HepG2 (cell line): ENCODE results near the gene CLDN22. TPM values are rescaled to one million over a fixed set of nuclear protein-coding genes. Genes with fewer than 3 reads are reported as not detected.

Source experiments
- ATAC-seq: fragments of 200-7000 bp; cut with Tn5 transposase; 3 replicates; pipeline ENCODE4 v1.9.1; 2020; ENCODE audit warnings: mild to moderate bottlenecking, moderate library complexity
- BruUV-seq: library from RNA; stranded (reverse); fragments of 400-500 nt; replicated peaks from 2 replicates; lab custom pipeline; 2021; lab: Mats Ljungman, UMichigan
- CTCF ChIA-PET: fragments of 300-600 bp; formaldehyde crosslinking; extraction: SDS; loops from one replicate; lab custom pipeline; 2021; ENCODE audit warnings: low total read pairs, inconsistent platforms, low intra/inter-chr PET ratio; lab: Yijun Ruan, JAX
- POLR2A ChIA-PET: fragments of 350-600 bp; sonication (Branson Sonifier 250); formaldehyde crosslinking; loops from one replicate; lab custom pipeline; 2020; ENCODE audit warnings: antibody characterized with exemption, inconsistent platforms; lab: Yijun Ruan, JAX
- DNase-seq: peaks from one replicate; pipeline ENCODE4 v3.0.0-alpha.2; 2015; ENCODE audit warnings: low spot score
- FAIRE-seq: peaks from 3 replicates; lab custom pipeline; 2011; peaks lifted over from hg19 to GRCh38; lab: Jason Lieb, UNC
- H2AFZ ChIP-seq: one replicate; pipeline ENCODE4 v1.6.1; 2011; ENCODE audit warnings: low read length, inconsistent platforms
- H3K27ac ChIP-seq: fragments of 300-600 bp; 3 replicates; pipeline ENCODE4 v1.8.0; 2011; ENCODE audit warnings: mixed run types, mild to moderate bottlenecking, mixed read lengths, low read length, inconsistent platforms; ENCODE audit not compliant: insufficient read depth; ENCODE audit errors: extremely low read length
- H3K27me3 ChIP-seq, 2 experiments: fragments of 200-600 bp in 1 of 2; 2 replicates in 1 of 2; 3 replicates in 1 of 2; pipeline versions ENCODE4 v1.6.0 to v1.8.0; 2011; ENCODE audit warnings: low read length in 2 of 2, mild to moderate bottlenecking in 2 of 2, moderate library complexity in 2 of 2, inconsistent platforms in 1 of 2; ENCODE audit not compliant: insufficient read depth in 2 of 2, control insufficient read depth in 1 of 2
- H3K36me3 ChIP-seq, 2 experiments: fragments of 200-600 bp in 1 of 2; replicated peaks in 1 of 2; 2 replicates in 1 of 2; 3 replicates in 1 of 2; pipeline versions ENCODE4 v1.5.1 to v1.8.0; 2011; ENCODE audit warnings: low read length in 2 of 2, inconsistent platforms in 1 of 2; ENCODE audit not compliant: insufficient read depth in 2 of 2, control insufficient read depth in 1 of 2
- H3K4me1 ChIP-seq: 2 replicates; pipeline ENCODE4 v1.5.1; 2012; ENCODE audit warnings: low read length, inconsistent platforms; ENCODE audit not compliant: insufficient read depth
- H3K4me2 ChIP-seq: 2 replicates; pipeline ENCODE4 v1.6.0; 2011; ENCODE audit warnings: low read depth, low read length, inconsistent platforms
- H3K4me3 ChIP-seq, 3 experiments: fragments of 200-600 bp in 1 of 3; sonication (generic), shearing (Covaris generic) in 1 of 3; replicated peaks in 1 of 3; 2 replicates each; pipeline ENCODE4 v1.5.1; 2011 to 2016; ENCODE audit warnings: low read length in 3 of 3, inconsistent platforms in 2 of 3, low read depth in 2 of 3, mild to moderate bottlenecking in 2 of 3, control low read depth in 1 of 3, mixed read lengths in 1 of 3; ENCODE audit not compliant: insufficient read depth in 1 of 3
- H3K79me2 ChIP-seq: one replicate; pipeline ENCODE4 v1.6.1; 2011; ENCODE audit warnings: low read length, inconsistent platforms; ENCODE audit not compliant: insufficient read depth
- H3K9ac ChIP-seq: 2 replicates; pipeline ENCODE4 v1.6.0; 2011; ENCODE audit warnings: mild to moderate bottlenecking, low read depth, low read length, inconsistent platforms; ENCODE audit not compliant: insufficient read depth
- H3K9me3 ChIP-seq: 2 replicates; pipeline ENCODE4 v1.5.1; 2012; ENCODE audit warnings: mild to moderate bottlenecking, low read length
- H4K20me1 ChIP-seq: 2 replicates; pipeline ENCODE4 v1.6.0; 2011; ENCODE audit warnings: inconsistent platforms, mild to moderate bottlenecking, low read length, moderate library complexity; ENCODE audit not compliant: insufficient read depth
- CCDC6 ChIP-seq: sonication (generic); formaldehyde crosslinking; IDR thresholded peaks from 2 replicates; pipeline ENCODE4 v1.8.1; 2022; ENCODE audit warnings: mild to moderate bottlenecking, missing genetic modification reagents, moderate library complexity
- GATA4 ChIP-seq: sonication (generic); IDR thresholded peaks from 2 replicates; pipeline ENCODE4 v1.6.1; 2016; ENCODE audit warnings: antibody characterized with exemption, low read depth, borderline replicate concordance
- HMG20A ChIP-seq: IDR thresholded peaks from 2 replicates; pipeline ENCODE4 v1.6.1; 2016; ENCODE audit warnings: borderline replicate concordance
- NCOA2 ChIP-seq: sonication (generic); formaldehyde crosslinking; IDR thresholded peaks from 2 replicates; pipeline ENCODE4 v1.8.0; 2022; ENCODE audit warnings: inconsistent platforms
- PCBP1 ChIP-seq: fragments of 200-400 bp; formaldehyde crosslinking; IDR thresholded peaks from 2 replicates; pipeline ENCODE4 v1.6.1; 2017; ENCODE audit warnings: mild to moderate bottlenecking, low read depth, low read length, borderline replicate concordance
- POLR2A ChIP-seq, 2 experiments: IDR thresholded peaks; 2 replicates each; pipeline ENCODE4 v1.6.1; 2011; ENCODE audit warnings: low read depth in 2 of 2, low read length in 2 of 2, mild to moderate bottlenecking in 1 of 2, moderate library complexity in 1 of 2; ENCODE audit not compliant: insufficient read depth in 1 of 2
- RBM39 ChIP-seq: fragments of 200-400 bp; formaldehyde crosslinking; IDR thresholded peaks from one replicate; pipeline ENCODE4 v1.6.1; 2018; ENCODE audit warnings: antibody characterized with exemption, mild to moderate bottlenecking, low read depth, low read length; ENCODE audit not compliant: poor library complexity, severe bottlenecking
- SAP130 ChIP-seq: IDR thresholded peaks from 2 replicates; pipeline ENCODE4 v1.6.1; 2016; ENCODE audit warnings: low read depth
- SOX5 ChIP-seq: IDR thresholded peaks from 2 replicates; pipeline ENCODE4 v1.6.1; 2016; ENCODE audit warnings: borderline replicate concordance
- ZBED4 ChIP-seq: sonication (generic); formaldehyde crosslinking; IDR thresholded peaks from 2 replicates; pipeline ENCODE4 v1.4.0; 2020; ENCODE audit warnings: missing genetic modification reagents, borderline replicate concordance
- ZKSCAN5 ChIP-seq: sonication (generic); formaldehyde crosslinking; IDR thresholded peaks from 2 replicates; pipeline ENCODE4 v1.5.1; 2020; ENCODE audit warnings: mild to moderate bottlenecking, missing genetic modification reagents
- ZNF274 ChIP-seq: sonication (generic); formaldehyde crosslinking; IDR thresholded peaks from 2 replicates; pipeline ENCODE4 v1.5.1; 2020; ENCODE audit warnings: mild to moderate bottlenecking, missing genetic modification reagents
- ZNF33B ChIP-seq: sonication (generic); formaldehyde crosslinking; IDR thresholded peaks from 2 replicates; pipeline ENCODE4 v1.5.1; 2020; ENCODE audit warnings: mild to moderate bottlenecking, missing genetic modification reagents
- ZNF382 ChIP-seq: sonication (generic); formaldehyde crosslinking; IDR thresholded peaks from 2 replicates; pipeline ENCODE4 v1.5.0; 2020; ENCODE audit warnings: missing genetic modification reagents, mild to moderate bottlenecking, borderline replicate concordance
- ZNF414 ChIP-seq: sonication (generic); formaldehyde crosslinking; IDR thresholded peaks from 2 replicates; pipeline ENCODE4 v1.5.0; 2020; ENCODE audit warnings: missing genetic modification reagents
- ZNF7 ChIP-seq: IDR thresholded peaks from 2 replicates; pipeline ENCODE4 v1.6.1; 2016; ENCODE audit warnings: missing biosample characterization, missing genetic modification reagents
- WGBS: methylation state at CpG from one replicate; pipeline ENCODE4 v1.1.6; 2017; ENCODE audit warnings: low lambda C conversion rate; 5-methylcytosine and 5-hydroxymethylcytosine counted together
- in situ Hi-C: cut with HindIII; loops from 2 replicates; pipeline ENCODE4 v1.10.0; 2017; ENCODE audit warnings: low pct_unique_long_range_greater_than_20kb; ENCODE audit not compliant: extremely low pct_ligation_motif_present
- intact Hi-C: fragments of 100-400 bp; cut with micrococcal nuclease; formaldehyde crosslinking; loops from one replicate; pipeline ENCODE4 v1.10.0; 2022; ENCODE audit not compliant: unreplicated experiment
- polyA plus RNA-seq, 8 experiments: library from polyadenylated mRNA; depleted of rRNA in 3 of 8; stranded (reverse) in 7 of 8; unstranded in 1 of 8; fragments of >200 nt; fragmentation: Illumina TruSeq in 4 of 8; extraction: Trizol in 4 of 8; gene quantifications; 2 replicates each; pipeline versions ENCODE4 v1.2.1 to v1.2.3, GENCODE V29; 2011 to 2016; ENCODE audit warnings: low read depth in 4 of 8, missing spikeins in 1 of 8, mixed read lengths in 1 of 8; ENCODE audit not compliant: insufficient read depth in 1 of 8
- total RNA-seq, 5 experiments: library from RNA; depleted of rRNA; stranded (reverse); fragments of >200 nt; fragmentation: Illumina TruSeq; extraction: Trizol; gene quantifications; 2 replicates each; pipeline ENCODE4 v1.2.3, GENCODE V29; 2016; ENCODE audit warnings: low read depth in 1 of 5
- TF ChIP-seq, protein P1 (sequence below): sonication (generic); formaldehyde crosslinking; IDR thresholded peaks from 2 replicates; pipeline ENCODE4 v1.9.0; 2021; ENCODE audit warnings: missing genetic modification reagents, borderline replicate concordance
- TF ChIP-seq, protein P2 (sequence below): sonication (generic); formaldehyde crosslinking; IDR thresholded peaks from 2 replicates; pipeline ENCODE4 v1.5.0; 2020; ENCODE audit warnings: missing genetic modification reagents

The CLDN22 gene
- total and polyA plus RNA-seq, 2 of the 13 experiments (the other 11 are each of a cell fraction or from before 2014, with no cell fraction given) = 0.07 TPM; not detected in 1

DNA sequence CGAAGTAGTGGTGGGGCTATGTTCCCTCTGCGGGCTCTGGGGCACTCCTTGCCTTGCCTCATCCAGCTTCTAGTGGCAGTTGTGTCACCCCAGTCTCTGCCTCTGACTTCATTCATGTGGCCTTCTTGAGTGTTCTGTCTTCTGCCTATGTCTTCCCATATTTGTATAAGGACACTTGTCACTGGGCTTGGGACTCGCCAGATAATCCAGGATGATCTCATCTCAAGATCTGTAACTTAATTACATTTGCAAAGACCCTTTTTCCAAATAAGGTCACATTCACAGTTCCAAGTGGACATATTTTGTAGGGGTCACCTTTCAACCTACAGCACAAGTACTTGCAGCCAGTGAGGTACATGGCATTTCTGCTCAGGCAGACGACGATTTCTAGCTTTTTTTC is 32.5 kb upstream of the CLDN22 start (continued):
- TF ChIP-seq ZBED4 (no peak), SOX5 (CRISPR knock-in tag) (no peak), ZNF382 (CRISPR knock-in tag) (no peak), PCBP1 (no peak), HMG20A (CRISPR knock-in tag) (no peak), CCDC6 (CRISPR knock-in tag) (no peak), ZNF7 (CRISPR knock-in tag) (no peak), ZNF33B (no peak)

DNA sequence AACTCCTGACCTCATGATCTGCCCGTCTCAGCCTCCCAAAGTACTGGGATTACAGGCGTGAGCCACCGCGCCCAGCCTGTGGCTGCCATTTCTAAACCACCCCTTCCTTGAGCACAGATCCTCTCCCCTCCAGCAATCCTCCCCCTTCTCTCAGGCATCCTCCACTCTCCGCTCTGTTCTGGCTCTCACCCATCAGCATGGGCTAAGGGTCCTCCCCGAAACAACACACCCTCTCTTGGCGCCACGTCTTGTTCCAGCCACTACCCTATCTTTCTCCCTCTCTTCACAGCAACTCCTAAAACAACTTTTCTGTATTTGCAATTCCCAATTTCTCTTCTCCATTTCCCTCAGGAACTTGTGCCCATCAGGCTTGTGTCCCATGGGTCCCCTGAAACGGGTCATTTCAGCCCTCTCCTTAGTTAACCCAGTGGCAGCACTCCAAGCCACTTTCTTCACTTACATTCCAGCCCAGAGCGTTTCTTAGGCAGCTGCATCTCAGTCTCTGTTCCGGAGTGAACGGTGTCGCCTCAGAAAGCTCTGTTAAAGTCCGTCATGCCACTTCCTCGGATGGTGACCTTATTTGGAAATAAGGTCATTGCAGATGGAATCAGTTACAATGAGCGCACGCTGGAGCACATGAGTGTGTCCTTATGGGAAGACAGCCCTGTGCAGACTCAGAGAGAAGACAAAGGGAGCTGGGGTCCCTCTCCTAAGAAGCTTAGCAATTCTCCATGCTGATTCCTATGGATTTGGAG is 30.4 kb upstream of the CLDN22 start:
- CTCF ChIA-PET = no interaction called here
- no peak for ATAC-seq
- in situ Hi-C loops (no loop called here), intact Hi-C loops (no loop called here)
- no peak for DNase-seq
- FAIRE-seq = no peak
- Histone ChIP-seq H3K36me3 (no peaks in the 10 kb centered on the region), H3K4me3 (no peak overlapping the region), H3K9ac (no peak overlapping the region), H3K27me3 (no peaks in the 10 kb centered on the region; a peak in 1 of 5 replicates), H3K9me3 (no peaks in the 10 kb centered on the region), H3K4me2 (no peak overlapping the region), H3K79me2 (no peaks in the 10 kb centered on the region), H3K4me1 (peaks cover 10% of the 10 kb centered on the region), H4K20me1 (no peaks in the 10 kb centered on the region), H3K27ac (no peak overlapping the region), H2AFZ (no peak overlapping the region)
- no TSS peak for BruUV-seq
- 69% methylated on average over 17 of the region's 17 CpGs for WGBS
- POLR2A ChIA-PET = no interaction called here
- TF ChIP-seq SAP130 (CRISPR knock-in tag) (no peak), ZNF274 (CRISPR knock-in tag) (no peak), GATA4 (no peak), HMG20A (CRISPR knock-in tag) (no peak), POLR2A (IDR thresholded peaks at IDR 0.05; ENCODE audit: insufficient read depth in 1 of 2, low read depth in 2 of 2, low read length in 2 of 2) (no peak), RBM39 (no peak), ZNF414 (CRISPR knock-in tag) (no peak), ZKSCAN5 (no peak), NCOA2 (CRISPR knock-in tag) (no peak)
- TF ChIP-seq, protein P1, sequence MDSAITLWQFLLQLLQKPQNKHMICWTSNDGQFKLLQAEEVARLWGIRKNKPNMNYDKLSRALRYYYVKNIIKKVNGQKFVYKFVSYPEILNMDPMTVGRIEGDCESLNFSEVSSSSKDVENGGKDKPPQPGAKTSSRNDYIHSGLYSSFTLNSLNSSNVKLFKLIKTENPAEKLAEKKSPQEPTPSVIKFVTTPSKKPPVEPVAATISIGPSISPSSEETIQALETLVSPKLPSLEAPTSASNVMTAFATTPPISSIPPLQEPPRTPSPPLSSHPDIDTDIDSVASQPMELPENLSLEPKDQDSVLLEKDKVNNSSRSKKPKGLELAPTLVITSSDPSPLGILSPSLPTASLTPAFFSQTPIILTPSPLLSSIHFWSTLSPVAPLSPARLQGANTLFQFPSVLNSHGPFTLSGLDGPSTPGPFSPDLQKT (CRISPR knock-in tag) = no peak
- TF ChIP-seq, protein P2, sequence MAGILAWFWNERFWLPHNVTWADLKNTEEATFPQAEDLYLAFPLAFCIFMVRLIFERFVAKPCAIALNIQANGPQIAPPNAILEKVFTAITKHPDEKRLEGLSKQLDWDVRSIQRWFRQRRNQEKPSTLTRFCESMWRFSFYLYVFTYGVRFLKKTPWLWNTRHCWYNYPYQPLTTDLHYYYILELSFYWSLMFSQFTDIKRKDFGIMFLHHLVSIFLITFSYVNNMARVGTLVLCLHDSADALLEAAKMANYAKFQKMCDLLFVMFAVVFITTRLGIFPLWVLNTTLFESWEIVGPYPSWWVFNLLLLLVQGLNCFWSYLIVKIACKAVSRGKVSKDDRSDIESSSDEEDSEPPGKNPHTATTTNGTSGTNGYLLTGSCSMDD (CRISPR knock-in tag) = no peak
